GM21367 (cell line): ENCODE results near the gene ACYP2.
A peak's percentile ranks its signal among the peaks of the same experiment; 100 is the strongest.
"Not testable (repeated sequence)": the region's sequence is repeated elsewhere in the genome, so short reads cannot be mapped to it uniquely, and the experiment has no call there.

Experiments
- ATAC-seq: cut with Tn5 transposase; IDR thresholded peaks from one replicate; pipeline ENCODE4 v1.9.1; 2021; ENCODE audit not compliant: unreplicated experiment

ACYP2 gene

GRCh38 chr2:54115284-54116137, at the start of gene ACYP2:
ACYP2 (plus strand) TSS chr2:54115615.
- peak; percentile 83 for ATAC-seq

GRCh38 chr2:54065891-54066290, 49.5 kb upstream of the ACYP2 start:
- no peak for ATAC-seq

GRCh38 chr2:54067851-54068375, 47.5 kb upstream of the ACYP2 start:
- no peak for ATAC-seq

- ATAC-seq: not testable (repeated sequence)
Observed at GRCh38 chr2:54072483-54072882, 42.9 kb upstream of the ACYP2 start.

- ATAC-seq: peak; percentile 79
Observed at GRCh38 chr2:54073796-54074195, 41.6 kb upstream of the ACYP2 start.

GRCh38 chr2:54074606-54075341, 40.6 kb upstream of the ACYP2 start:
- ATAC-seq: no peak

GRCh38 chr2:54076586-54076985, 38.8 kb upstream of the ACYP2 start:
- no peak for ATAC-seq

- no peak for ATAC-seq
Observed at GRCh38 chr2:54077088-54077900, 38.1 kb upstream of the ACYP2 start.

- ATAC-seq: no peak
Observed at GRCh38 chr2:54079331-54079730, 36.1 kb upstream of the ACYP2 start.

GRCh38 chr2:54081574-54081973, 33.8 kb upstream of the ACYP2 start:
- peak; percentile 96 for ATAC-seq

- ATAC-seq: no peak
Observed at GRCh38 chr2:54083021-54083420, 32.4 kb upstream of the ACYP2 start.

GRCh38 chr2:54083445-54083844, 32.0 kb upstream of the ACYP2 start:
- no peak for ATAC-seq

- no peak for ATAC-seq
Observed at GRCh38 chr2:54084600-54084999, 30.8 kb upstream of the ACYP2 start.

- ATAC-seq: no peak
Observed at GRCh38 chr2:54085069-54085468, 30.3 kb upstream of the ACYP2 start.

- no peak for ATAC-seq
Observed at GRCh38 chr2:54086157-54086556, 29.3 kb upstream of the ACYP2 start.

- ATAC-seq: no peak
Observed at GRCh38 chr2:54088191-54088634, 27.2 kb upstream of the ACYP2 start.

GRCh38 chr2:54088719-54089118, 26.7 kb upstream of the ACYP2 start:
- no peak for ATAC-seq

- ATAC-seq: no peak
Observed at GRCh38 chr2:54090521-54091117, 24.8 kb upstream of the ACYP2 start.

GRCh38 chr2:54092940-54093339, 22.5 kb upstream of the ACYP2 start:
- ATAC-seq: peak; percentile 54

GRCh38 chr2:54095406-54095805, 20.0 kb upstream of the ACYP2 start:
- ATAC-seq: not testable (repeated sequence)

GRCh38 chr2:54096141-54096540, 19.3 kb upstream of the ACYP2 start:
- not testable (repeated sequence) for ATAC-seq
